Measurements from ENCODE around the gene PDCD4. TPM values are rescaled to one million over a fixed set of nuclear protein-coding genes. Genes with fewer than 3 reads are reported as not detected.
A peak's percentile ranks its signal among the peaks of the same experiment; 100 is the strongest.
"Not testable (repeated sequence)": the region's sequence is repeated elsewhere in the genome, so short reads cannot be mapped to it uniquely, and the experiment has no call there.

Gene PDCD4
- polyA plus RNA-seq, 3 donors, result 72.7 to 398 (median 80.2) TPM

DNA sequence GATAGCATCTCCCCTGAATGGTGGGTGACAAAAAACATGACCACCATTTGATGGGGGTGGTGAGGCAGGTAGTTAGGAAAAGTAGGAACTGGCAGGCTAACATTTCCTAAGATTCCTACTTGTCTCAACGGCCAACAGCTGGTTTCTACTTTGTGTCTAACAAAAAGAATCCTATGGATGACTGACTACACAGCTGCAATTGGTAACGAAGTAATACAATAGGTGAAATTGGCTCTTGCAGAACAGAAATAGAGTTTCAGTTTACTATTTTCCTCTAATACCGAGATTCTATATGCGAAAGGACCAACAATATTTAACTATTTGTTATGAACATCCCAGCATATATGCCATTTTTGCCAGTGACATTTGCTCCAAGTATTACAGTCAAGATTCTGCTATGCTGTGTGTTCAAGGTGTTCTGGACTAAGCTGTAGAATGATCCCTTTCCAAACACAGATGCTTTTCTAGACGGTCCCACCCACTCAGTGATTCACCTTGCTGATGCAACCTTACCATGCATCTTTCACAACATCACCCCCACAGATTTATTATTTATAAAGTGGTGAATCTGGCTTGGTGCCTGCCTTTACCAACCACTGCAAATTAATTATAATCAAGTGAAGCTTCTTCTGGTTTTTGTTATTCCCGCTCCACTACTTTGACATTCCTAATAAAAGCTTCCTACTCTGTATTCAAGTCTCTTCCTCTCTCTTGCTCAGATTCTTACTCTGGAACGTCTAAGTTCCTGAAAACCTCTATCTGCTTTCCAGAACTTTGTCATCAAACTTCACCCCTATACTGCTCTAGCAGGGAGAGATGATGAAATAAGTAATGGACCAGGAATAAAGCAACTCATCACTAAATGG lies 30.5 kb downstream of the PDCD4 start:
- no peak overlapping the region for H3K27ac ChIP-seq (ENCODE audit: low read depth, low read length)
- WGBS, 3 donors, result 74 to 76% (median 75%) methylated on average over 7 of the region's 7 CpGs

DNA sequence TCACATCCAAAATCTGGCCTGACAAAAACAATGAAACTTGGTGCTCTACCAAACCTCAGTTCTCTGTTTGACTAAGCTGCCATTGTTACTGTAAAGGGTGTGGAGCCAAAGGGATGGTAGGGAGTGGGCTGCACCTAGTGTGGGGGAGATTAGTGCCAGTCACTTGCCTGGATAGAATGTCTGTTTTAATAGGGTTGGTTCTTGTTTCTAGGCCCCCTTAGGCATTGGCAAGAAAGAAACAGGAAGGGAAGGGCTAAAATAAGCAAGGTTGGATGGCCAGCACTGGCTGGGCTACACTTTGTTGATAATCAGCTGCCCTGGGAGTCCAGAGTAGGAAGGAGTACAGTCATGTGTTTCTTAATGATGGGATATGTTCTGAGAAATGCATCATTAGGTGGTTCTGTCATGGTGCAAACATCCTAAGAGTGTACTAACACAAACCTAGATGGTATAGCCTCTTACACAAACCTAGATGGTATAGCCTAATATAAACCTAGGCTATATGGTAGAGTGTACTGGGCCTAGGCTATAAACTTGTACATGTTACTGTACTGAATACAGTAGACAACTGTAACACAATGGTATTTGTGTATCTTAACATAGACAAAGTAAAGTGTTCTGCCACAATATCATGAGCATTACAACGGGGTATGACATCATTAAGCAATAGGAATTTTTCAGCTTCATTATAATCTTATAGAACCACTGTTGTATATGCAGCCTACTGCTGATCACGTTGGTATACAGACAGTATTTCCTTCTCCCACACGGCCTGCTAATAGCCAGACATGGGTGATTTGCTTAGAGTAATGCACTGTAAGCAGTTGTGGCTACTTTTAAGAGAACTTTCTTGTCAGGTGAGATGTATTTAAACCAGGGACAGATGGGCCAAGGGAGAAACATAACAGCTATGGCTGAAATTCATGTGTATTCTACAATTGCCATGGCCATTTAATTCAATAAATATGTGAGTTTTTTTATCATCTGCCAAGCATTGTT lies 31.9 kb downstream of the PDCD4 start:
- no peak overlapping the region for H3K27ac ChIP-seq (ENCODE audit: low read depth, low read length)
- WGBS, 3 donors, result 54 to 89% (median 85%) methylated on average over 3 of the region's 3 CpGs

DNA sequence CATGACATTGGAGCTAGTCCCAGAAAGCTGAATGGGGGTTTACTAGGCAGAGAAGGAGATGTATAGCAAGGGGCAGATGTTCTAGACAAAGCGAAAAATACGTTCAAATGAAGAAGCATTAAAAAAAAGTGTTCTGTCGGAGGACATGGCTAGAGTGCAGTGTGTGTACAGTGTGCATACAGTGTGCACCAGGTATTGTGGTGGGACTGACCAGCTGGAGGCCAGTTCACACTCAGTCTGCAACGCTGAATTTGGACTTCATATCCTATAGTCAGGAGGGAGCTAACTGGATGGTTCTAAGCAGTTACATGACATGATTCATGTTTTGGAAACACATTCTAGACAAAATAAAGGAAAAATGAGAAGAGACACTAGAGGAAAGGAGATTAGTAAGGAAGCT lies 38.4 kb downstream of the PDCD4 start:
- H3K27ac ChIP-seq (ENCODE audit: low read depth, low read length), result no peak overlapping the region
- WGBS, 3 donors, result 66 to 88% (median 79%) methylated on average over 4 of the region's 4 CpGs

DNA sequence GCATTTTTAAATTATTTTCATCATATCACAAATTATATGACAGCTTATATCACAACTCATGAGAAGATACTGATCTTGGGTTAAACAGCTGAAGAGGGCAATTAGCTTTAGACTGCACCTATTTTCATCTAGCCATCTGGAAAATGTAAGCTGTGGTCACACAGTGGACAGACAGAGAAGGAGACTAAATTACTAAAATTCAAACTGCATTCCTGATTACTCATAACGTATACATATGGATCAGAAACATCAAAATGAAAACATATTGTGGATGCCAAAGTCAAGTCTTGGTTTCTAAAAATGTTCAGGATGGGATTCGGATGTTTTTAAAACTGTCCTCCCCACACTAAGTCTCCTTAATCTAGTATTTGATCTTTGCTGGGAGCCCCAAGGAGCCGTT lies 40.6 kb downstream of the PDCD4 start:
- 64 to 86% (median 75%) methylated on average over 3 of the region's 3 CpGs for WGBS, 3 donors
- no peak overlapping the region for H3K27ac ChIP-seq (ENCODE audit: low read depth, low read length)

DNA sequence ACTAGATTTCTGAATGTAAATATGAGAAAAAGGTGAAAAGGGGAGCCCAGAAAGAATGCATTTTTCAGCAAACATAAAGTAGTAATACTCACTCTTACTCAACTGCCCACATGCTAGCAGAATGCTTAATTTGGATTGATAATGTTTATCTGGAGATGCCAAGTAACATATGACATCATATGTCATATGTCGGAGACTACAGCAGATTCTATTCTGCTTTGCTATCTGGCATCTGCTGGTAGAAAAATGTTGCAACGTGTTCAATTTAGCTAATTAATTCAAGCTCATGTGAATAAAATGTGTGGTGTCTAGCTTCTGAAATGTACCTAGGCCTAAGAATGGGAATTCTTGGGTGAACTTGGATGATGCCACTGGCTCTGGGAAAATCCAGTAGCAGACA lies 42.7 kb downstream of the PDCD4 start:
- WGBS, 3 donors, result 82 to 92% (median 85%) methylated on average over 2 of the region's 2 CpGs
- no peak overlapping the region for H3K27ac ChIP-seq (ENCODE audit: low read depth, low read length)

DNA sequence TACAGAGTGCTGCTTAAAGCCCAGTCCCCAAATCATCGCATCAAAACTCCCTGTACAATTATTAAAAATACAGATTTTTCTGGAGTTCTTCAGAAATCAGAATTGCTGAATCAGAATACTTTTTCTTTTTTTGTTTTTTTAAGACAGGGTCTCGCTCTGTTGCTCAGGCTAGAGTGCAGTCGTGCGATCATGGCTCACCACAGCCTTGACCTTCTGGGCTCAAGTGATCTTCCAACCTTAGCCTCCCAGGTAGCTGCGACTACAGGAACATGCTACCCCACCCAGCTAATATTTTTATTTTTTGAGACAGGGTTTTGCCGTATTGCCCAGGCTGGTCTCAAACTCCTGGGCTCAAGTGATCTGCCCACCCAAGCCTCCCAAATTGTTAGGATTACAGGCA lies 43.3 kb downstream of the PDCD4 start:
- WGBS, 3 donors, result 86 to 98% (median 95%) methylated on average over 6 of the region's 6 CpGs
- no peak overlapping the region for H3K27ac ChIP-seq (ENCODE audit: low read depth, low read length)

DNA sequence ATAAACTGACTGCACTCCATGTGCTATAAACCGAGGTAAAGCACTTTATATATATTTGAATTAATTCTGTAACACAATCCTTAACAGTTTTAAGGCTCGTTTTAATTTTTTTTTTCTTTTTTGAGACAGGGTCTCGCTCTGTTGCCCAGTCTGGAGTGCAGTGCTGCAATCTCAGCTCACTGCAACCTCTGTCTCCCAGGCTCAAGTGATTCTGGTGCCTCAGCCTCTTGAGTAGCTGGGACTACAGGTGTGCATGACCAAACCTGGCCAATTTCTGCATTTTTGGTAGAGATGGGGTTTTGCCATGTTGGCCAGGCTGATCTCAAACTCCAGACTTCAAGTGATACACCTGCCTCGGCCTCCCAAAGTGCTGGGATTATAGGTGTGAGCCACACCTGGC lies 43.9 kb downstream of the PDCD4 start:
- H3K27ac ChIP-seq (ENCODE audit: low read depth, low read length), result not testable (repeated sequence)
- 73 to 95% (median 93%) methylated on average over 4 of the region's 4 CpGs for WGBS, 3 donors

DNA sequence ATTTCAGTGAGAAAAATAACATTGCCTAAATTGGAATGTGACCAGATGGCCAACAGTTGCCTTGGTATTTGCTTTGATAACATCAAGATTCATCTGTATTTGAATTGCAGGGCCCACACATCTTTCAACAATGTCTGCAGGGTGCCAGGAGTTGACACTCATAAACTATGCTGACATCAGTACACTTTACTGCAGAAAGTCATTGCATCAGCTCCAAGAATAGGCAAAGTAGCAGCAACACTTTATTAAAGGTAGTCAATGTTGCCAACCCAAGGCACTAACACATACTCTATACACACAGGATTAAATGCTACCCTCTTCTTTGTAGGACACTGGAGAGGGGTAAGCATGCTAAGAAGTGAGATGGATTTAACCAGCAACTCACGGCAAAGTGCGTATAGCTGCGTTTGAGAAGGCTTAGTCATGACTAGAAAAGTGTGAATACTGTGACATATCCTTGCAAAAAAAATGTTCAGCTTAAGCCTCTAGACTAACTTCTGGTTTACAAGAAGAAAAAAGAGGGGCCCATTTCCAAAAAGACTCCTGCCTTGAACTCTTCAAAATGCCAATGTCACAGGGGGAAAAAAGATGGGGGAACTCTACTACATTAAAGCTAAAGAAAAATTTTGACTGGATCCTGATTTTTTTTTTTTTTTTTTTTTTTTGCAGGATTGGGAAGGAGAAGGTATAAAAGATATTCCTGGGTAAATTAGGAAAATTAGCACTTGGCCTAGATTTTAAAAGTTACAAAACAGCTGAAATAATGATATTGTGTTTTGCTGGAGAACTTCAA lies 45.0 kb downstream of the PDCD4 start:
- WGBS, 3 donors, result 36 to 95% (median 94%) methylated on average over 3 of the region's 3 CpGs
- no peak overlapping the region for H3K27ac ChIP-seq (ENCODE audit: low read depth, low read length)

DNA sequence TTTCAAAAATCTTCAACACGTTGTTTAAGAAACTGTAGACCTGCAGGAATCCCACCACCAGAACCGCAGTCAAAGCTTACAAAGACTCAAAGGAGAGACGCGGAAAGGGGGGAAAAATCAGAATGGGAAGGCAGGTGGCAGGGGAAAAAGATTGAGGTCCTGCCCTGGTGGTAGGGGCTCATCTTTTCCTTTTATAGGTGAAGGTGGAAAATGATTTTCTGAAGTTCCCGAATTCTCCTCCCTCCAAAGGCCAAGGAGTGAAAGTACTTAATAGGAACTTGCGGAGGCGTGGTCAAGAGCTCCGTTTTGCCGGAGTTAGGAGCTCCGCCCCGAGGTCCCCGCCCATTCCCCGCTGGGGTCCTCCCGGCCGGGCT lies 46.5 kb downstream of the PDCD4 start:
- WGBS, 3 donors, result 0% methylated on average over 15 of the region's 15 CpGs
- peak overlapping the region; percentile 94 for H3K27ac ChIP-seq (ENCODE audit: low read depth, low read length)

DNA sequence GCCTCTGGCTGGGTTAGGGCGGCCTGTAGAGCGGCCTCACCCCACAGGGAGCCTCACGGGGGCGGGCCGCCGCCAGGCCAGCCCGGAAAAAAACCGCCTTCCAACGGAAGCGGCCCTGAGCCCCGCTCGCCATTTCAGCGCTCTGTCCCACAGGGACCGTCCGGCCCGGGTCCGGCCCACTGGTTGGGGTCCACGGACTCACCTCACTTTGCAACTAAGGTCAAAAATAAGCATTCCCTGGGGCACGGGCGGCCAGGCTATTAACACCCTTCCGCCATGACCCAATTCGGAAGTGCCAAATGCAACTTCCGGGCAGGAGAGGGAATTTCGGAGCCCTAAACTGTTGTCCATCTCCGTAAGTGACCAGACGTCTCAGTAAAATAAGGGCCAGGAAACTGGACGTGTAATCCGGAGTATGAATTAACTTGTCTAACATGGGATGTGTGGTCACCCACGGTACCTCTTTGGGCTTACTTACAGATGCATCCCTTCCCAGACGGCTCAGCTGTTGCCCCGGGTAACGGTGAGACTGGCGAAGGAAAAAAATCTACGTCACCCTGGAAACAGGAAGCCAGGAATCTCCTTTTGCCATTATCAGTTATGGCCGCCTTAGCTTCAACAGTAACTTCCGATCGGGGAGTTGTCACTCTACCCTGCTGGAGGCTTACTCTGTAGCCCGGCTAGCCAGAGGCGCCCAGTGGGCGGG lies 47.1 kb downstream of the PDCD4 start, which contains the start of gene BBIP1:
BBIP1 (minus strand) TSS at position 538 of the 706 bp plus-strand sequence. CDS start 1,023 bp downstream, outside the sequence.
- 0% methylated on average over 36 to 40 of the region's 40 CpGs for WGBS, 3 donors

DNA sequence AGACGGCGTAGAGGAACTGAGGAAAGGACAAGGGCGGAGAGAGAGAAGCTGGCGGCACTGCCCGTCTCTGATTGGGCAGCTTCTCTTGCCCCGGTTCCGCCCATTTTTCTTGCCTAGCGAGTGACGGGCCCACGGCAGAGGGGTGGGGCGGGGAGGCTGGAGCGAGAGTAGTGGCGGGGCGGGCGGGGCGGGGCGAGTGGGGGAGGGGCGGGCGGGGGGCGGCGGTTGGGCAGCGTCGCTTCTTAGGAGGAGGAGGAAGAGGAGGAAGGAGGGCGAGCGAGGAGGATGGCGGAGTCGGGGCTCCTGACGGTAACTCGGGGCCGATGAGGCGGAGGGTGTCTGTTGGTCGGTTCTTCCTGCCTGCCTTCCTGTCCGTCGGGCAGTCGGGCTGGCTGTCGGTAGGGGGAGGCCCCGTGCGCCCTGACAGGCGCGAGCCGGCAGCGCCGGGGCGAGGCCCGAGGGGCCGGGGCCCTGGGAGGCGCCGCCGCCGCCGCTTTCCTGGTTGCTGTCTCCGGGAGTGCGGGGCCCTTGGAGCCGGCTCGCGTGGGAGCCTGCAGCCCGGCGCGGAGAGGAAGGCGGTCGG lies 47.7 kb downstream of the PDCD4 start, which contains the start of gene SHOC2:
SHOC2 (plus strand) TSS at position 256 of the 583 bp plus-strand sequence. CDS start 44,755 bp downstream, outside the sequence.
- WGBS, 3 donors, result 0% methylated on average over 30 to 55 of the region's 61 CpGs
- peak within 1 kb of the TSS; percentile 94 for H3K27ac ChIP-seq (ENCODE audit: low read depth, low read length)

More for the DNA sequence above, 47.1 kb downstream of the PDCD4 start, which contains the start of gene BBIP1:
- H3K27ac ChIP-seq (ENCODE audit: low read depth, low read length), result peak within 1 kb of the TSS; percentile 94

DNA sequence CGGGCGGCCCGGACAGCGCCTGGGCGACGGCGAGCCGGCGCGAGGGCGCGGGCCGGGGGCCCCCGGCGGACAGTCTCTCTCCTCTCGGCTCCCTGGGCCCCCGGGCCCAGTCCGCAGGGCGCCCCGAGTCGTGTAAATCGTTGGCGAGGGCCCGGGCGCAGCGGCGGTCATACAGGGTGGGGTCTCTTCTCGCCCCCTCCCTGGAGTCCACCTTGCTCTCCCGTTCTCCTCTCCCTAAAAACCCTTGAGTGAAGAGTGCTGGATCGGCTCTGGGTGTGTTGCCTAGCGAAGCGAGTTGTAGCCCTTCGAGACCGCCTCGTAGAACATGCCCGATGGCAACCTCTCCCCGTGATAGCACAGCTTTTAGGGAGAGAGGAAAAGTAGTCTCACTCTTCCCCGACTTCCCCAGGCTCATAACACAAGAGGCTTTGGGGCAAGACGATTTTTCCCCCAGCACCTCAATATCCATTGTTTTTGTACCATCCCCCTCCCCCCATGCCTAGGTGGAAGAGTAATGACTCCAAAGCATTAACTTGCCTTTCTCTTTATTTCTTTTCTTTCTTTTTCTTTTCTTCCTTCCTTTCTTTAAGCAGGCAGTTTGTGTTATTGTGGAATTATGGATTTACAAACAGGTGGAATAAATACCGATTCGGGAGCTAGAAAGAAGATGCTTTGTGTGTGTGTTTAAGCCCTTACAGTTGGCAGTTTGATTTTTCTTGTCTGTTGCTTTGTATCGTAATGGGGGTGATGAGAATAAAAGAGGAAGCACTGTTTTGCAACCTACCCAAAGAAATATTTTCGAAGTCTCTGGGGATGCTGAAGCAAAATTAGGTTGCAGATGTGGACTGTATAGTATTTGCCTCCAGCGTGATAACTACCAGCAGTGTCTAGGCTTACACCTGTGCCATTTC lies 48.5 kb downstream of the PDCD4 start:
- 1 to 2% (median 1%) methylated on average over 34 to 44 of the region's 44 CpGs for WGBS, 3 donors

DNA sequence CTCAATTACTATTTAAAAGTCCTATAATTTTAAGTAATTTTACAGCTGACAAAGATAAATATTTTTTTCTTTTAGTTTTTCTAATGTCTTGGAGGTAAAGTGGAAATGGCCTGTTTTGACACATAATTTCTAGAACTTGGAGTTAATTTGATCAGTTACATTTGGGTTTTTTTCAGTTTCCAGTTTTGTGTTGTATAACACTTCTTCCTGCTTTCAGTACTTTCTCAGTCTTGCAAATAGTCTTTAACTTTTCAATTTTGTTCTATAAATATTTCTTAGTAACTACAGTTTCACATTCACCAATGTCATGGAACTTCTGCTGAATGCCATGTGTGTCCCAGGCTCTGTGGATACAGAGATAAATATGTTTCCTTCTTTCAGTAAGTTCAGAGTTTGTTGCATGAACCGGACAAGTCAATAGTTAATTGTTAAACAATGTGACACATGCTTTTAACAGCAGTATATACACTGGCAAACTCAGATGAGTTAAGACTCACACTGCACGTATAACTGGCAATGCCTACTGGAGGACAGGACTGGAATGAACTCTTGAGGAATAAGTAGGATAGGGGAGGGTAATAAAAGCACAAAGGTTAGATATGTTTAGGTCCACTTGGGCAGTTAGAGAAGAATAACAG lies 52.2 kb downstream of the PDCD4 start:
- 28 to 72% (median 57%) methylated on average over 2 of the region's 2 CpGs for WGBS, 3 donors
- no peak overlapping the region for H3K27ac ChIP-seq (ENCODE audit: low read depth, low read length)

More for the DNA sequence above, 48.5 kb downstream of the PDCD4 start:
- peak overlapping the region; percentile 88 for H3K27ac ChIP-seq (ENCODE audit: low read depth, low read length)

DNA sequence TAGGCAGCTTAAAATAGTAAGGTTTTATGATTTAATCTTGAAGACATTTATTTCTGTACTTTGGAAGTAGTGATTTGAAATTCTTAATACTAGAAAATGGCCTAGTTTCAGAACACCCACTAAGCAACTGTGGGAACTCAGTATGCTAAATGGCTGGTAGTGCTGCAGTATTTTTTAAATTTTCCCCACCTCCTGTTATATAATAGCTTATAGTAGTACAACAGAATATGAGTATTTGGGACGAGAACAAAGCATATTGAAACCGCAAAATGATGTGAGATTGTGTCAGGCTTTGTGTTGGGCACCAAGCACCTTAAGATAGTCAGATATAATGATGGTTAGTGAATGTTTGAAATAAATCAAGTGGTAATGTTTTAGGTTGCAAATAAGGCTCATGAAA lies 55.7 kb downstream of the PDCD4 start:
- no peak overlapping the region for H3K27ac ChIP-seq (ENCODE audit: low read depth, low read length)
- 92 to 96% (median 93%) methylated on average over 2 of the region's 2 CpGs for WGBS, 3 donors

DNA sequence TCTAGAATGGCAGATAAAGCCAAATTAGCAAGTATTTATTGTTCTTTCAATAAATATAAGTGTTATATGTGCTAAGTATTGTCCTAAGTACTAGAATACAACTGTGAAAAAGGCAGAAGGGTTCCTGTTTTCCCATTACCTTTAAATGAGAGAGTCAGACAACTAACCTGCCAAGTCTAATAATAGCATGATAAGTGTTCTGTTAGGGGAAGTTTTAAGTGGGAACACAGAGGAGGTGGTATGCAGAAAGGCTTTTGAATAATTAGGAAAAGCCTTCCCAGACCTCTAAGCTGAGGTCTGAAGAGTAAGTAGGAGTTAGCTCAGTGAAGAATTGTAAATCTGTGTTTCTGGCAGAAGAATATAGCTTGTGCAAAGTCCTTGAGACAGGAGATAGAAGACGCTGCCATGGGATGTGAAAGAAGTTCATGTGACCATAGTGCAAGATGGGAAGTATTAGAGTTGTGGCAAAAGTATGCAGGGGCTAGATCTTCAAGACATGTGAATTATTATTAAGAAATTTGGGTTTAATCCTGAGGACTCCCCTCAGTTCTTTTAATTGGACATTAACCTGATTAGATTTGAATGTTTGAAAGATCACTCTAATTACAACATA lies 60.1 kb downstream of the PDCD4 start:
- WGBS, 3 donors, result 42 to 48% (median 42%) methylated on average over 1 of the region's 1 CpG
- no peak overlapping the region for H3K27ac ChIP-seq (ENCODE audit: low read depth, low read length)
